H1 (cell line): ENCODE data around the gene TXK. TPM values are rescaled to one million over a fixed set of nuclear protein-coding genes. Genes with fewer than 3 reads are reported as not detected.

Experiments used
- CTCF ChIA-PET: fragments of 300-600 bp; sonication (Branson Sonifier 250); formaldehyde crosslinking; loops from one replicate; lab custom pipeline; 2021; ENCODE audit not compliant: partially characterized antibody; lab: Charles Lee
- POLR2A ChIA-PET: fragments of 300-600 bp; sonication (Branson Sonifier 250); formaldehyde crosslinking; loops from one replicate; lab custom pipeline; 2021; ENCODE audit warnings: inconsistent platforms; ENCODE audit not compliant: partially characterized antibody; lab: Charles Lee
- DNase-seq, 2 experiments: peaks; one replicate each; pipeline versions ENCODE4 v3.0.0 to v3.0.0-alpha.2; 2010 to 2022; ENCODE audit warnings: low spot score in 2 of 2, low read depth in 1 of 2, mixed read lengths in 1 of 2
- FAIRE-seq: peaks from 2 replicates; lab custom pipeline; 2011; peaks lifted over from hg19 to GRCh38; lab: Jason Lieb, UNC
- H2AFZ ChIP-seq: 2 replicates; pipeline ENCODE4 v1.8.1; 2012; ENCODE audit warnings: low read length, inconsistent platforms
- H2AK5ac ChIP-seq: 2 replicates; pipeline ENCODE4 v1.6.1; 2013; ENCODE audit warnings: low read depth, low read length
- H2BK120ac ChIP-seq: replicated peaks from 2 replicates; pipeline ENCODE3; 2013; ENCODE audit warnings: low read depth, low read length, inconsistent platforms
- H2BK12ac ChIP-seq: 2 replicates; pipeline ENCODE4 v1.6.1; 2013; ENCODE audit warnings: low read depth, low read length
- H2BK15ac ChIP-seq: 2 replicates; pipeline ENCODE4 v1.6.1; 2013; ENCODE audit warnings: low read length
- H2BK20ac ChIP-seq: 2 replicates; pipeline ENCODE4 v1.6.1; 2013; ENCODE audit warnings: low read length
- H2BK5ac ChIP-seq: 2 replicates; pipeline ENCODE4 v1.6.1; 2013; ENCODE audit warnings: low read depth, low read length
- H3K14ac ChIP-seq: 2 replicates; pipeline ENCODE4 v1.6.1; 2013; ENCODE audit warnings: inconsistent platforms; ENCODE audit not compliant: insufficient read length
- H3K18ac ChIP-seq: 2 replicates; pipeline ENCODE4 v1.6.1; 2013; ENCODE audit warnings: low read length; ENCODE audit errors: extremely low read depth
- H3K23ac ChIP-seq: 2 replicates; pipeline ENCODE4 v1.6.1; 2013; ENCODE audit warnings: inconsistent platforms; ENCODE audit not compliant: insufficient read length
- H3K23me2 ChIP-seq: 2 replicates; pipeline ENCODE4 v1.6.1; 2013; ENCODE audit warnings: low read depth, low read length
- H3K27ac ChIP-seq: 2 replicates; pipeline ENCODE4 v1.6.1; 2011; ENCODE audit warnings: low read depth, low read length, inconsistent platforms
- H3K27me3 ChIP-seq, 4 experiments: replicated peaks in 1 of 4; 1 replicate in 1 of 4; 2 replicates in 3 of 4; pipeline versions ENCODE4 v1.6.1 to v1.8.1; 2011 to 2013; ENCODE audit warnings: low read length in 3 of 4, mild to moderate bottlenecking in 3 of 4, inconsistent platforms in 2 of 4, mixed read lengths in 2 of 4, moderate library complexity in 1 of 4; ENCODE audit not compliant: control insufficient read depth in 3 of 4, insufficient read depth in 3 of 4; ENCODE audit errors: extremely low read depth in 1 of 4
- H3K36me3 ChIP-seq, 4 experiments: 2 replicates each; pipeline versions ENCODE4 v1.6.1 to v1.8.1; 2011 to 2013; ENCODE audit warnings: mild to moderate bottlenecking in 4 of 4, low read length in 3 of 4, moderate library complexity in 2 of 4, control low read depth in 1 of 4, inconsistent platforms in 1 of 4; ENCODE audit not compliant: insufficient read depth in 4 of 4, control insufficient read depth in 2 of 4
- H3K4ac ChIP-seq: replicated peaks from 2 replicates; pipeline ENCODE3; 2013; ENCODE audit warnings: low read length, low read depth, mixed read lengths, inconsistent platforms; ENCODE audit not compliant: insufficient read length
- H3K4me1 ChIP-seq, 4 experiments: replicated peaks in 1 of 4; 1 replicate in 1 of 4; 2 replicates in 3 of 4; pipeline versions ENCODE4 v1.6.1 to v1.8.1; 2011 to 2013; ENCODE audit warnings: low read length in 3 of 4, inconsistent platforms in 2 of 4, mixed read lengths in 1 of 4; ENCODE audit not compliant: insufficient read depth in 4 of 4, control insufficient read depth in 3 of 4
- H3K4me2 ChIP-seq, 2 experiments: 2 replicates each; pipeline versions ENCODE4 v1.6.1 to v1.8.1; 2011 to 2013; ENCODE audit warnings: low read depth in 2 of 2, low read length in 2 of 2, control low read depth in 1 of 2, inconsistent platforms in 1 of 2, mild to moderate bottlenecking in 1 of 2; ENCODE audit not compliant: insufficient read depth in 1 of 2
- H3K4me3 ChIP-seq, 4 experiments: fragments of 200-600, 300-600 bp in 1 of 4; sonication (generic), shearing (Covaris generic), sonication (Bioruptor Twin) in 1 of 4; 2 replicates each; pipeline versions ENCODE4 v1.5.1 to v1.8.1; 2011 to 2016; ENCODE audit warnings: low read length in 4 of 4, low read depth in 3 of 4, control low read depth in 2 of 4, inconsistent platforms in 2 of 4, mild to moderate bottlenecking in 2 of 4, mixed read lengths in 1 of 4, moderate library complexity in 1 of 4; ENCODE audit not compliant: insufficient read depth in 2 of 4; ENCODE audit errors: extremely low read depth in 1 of 4
- H3K56ac ChIP-seq: replicated peaks from 2 replicates; pipeline ENCODE3; 2013; ENCODE audit warnings: low read depth, mild to moderate bottlenecking, mixed read lengths, low read length, inconsistent platforms; ENCODE audit not compliant: insufficient read length
- H3K79me1 ChIP-seq: 2 replicates; pipeline ENCODE4 v1.6.1; 2013; ENCODE audit warnings: low read depth, low read length, control low read depth
- H3K79me2 ChIP-seq, 2 experiments: 2 replicates each; pipeline versions ENCODE4 v1.6.1 to v1.8.1; 2012 to 2013; ENCODE audit warnings: low read length in 2 of 2, mild to moderate bottlenecking in 2 of 2, inconsistent platforms in 1 of 2; ENCODE audit not compliant: insufficient read depth in 2 of 2, control insufficient read depth in 1 of 2
- H3K9ac ChIP-seq, 4 experiments: replicated peaks in 1 of 4; 1 replicate in 1 of 4; 2 replicates in 3 of 4; pipeline versions ENCODE4 v1.6.1 to v1.8.1; 2011 to 2013; ENCODE audit warnings: low read depth in 3 of 4, low read length in 3 of 4, control low read depth in 2 of 4, mild to moderate bottlenecking in 2 of 4, moderate library complexity in 2 of 4, inconsistent platforms in 1 of 4; ENCODE audit errors: extremely low read depth in 1 of 4
- H3K9me3 ChIP-seq, 2 experiments: 2 replicates each; pipeline versions ENCODE4 v1.6.1 to v1.8.1; 2012 to 2013; ENCODE audit warnings: mild to moderate bottlenecking in 2 of 2, moderate library complexity in 2 of 2, control low read depth in 1 of 2, inconsistent platforms in 1 of 2, low read depth in 1 of 2, low read length in 1 of 2, mixed read lengths in 1 of 2; ENCODE audit not compliant: insufficient read depth in 2 of 2
- H4K20me1 ChIP-seq, 2 experiments: replicated peaks in 1 of 2; 2 replicates each; pipeline versions ENCODE3 to v1.8.1; 2011 to 2013; ENCODE audit warnings: inconsistent platforms in 2 of 2, low read length in 2 of 2, mild to moderate bottlenecking in 1 of 2; ENCODE audit not compliant: insufficient read depth in 2 of 2, control insufficient read depth in 1 of 2
- H4K5ac ChIP-seq: 2 replicates; pipeline ENCODE4 v1.6.1; 2013; ENCODE audit warnings: low read length, low read depth, mixed read lengths, inconsistent platforms; ENCODE audit not compliant: insufficient read length
- H4K8ac ChIP-seq: 2 replicates; pipeline ENCODE4 v1.8.0; 2013; ENCODE audit warnings: mild to moderate bottlenecking, moderate library complexity, low read length, inconsistent platforms; ENCODE audit not compliant: insufficient read depth; ENCODE audit errors: extremely low read depth
- H4K91ac ChIP-seq: replicated peaks from 2 replicates; pipeline ENCODE3; 2013; ENCODE audit warnings: low read length, mixed read lengths, inconsistent platforms; ENCODE audit not compliant: insufficient read length
- CBX8 ChIP-seq: fragments of 300-800, 300-1000 bp; sonication (generic); IDR thresholded peaks from 2 replicates; pipeline ENCODE4 v1.7.1; 2016; ENCODE audit warnings: low read depth, low read length, borderline replicate concordance
- MAFK ChIP-seq: IDR thresholded peaks from 2 replicates; pipeline ENCODE4 v1.6.1; 2012; ENCODE audit warnings: low read depth, mild to moderate bottlenecking, improper control_type of control experiment, low read length
- RXRA ChIP-seq: IDR thresholded peaks from 2 replicates; pipeline ENCODE4 v1.6.1; 2011; ENCODE audit warnings: low read depth, mild to moderate bottlenecking, low read length, moderate library complexity; ENCODE audit not compliant: insufficient read depth
- SP4 ChIP-seq: IDR thresholded peaks from 2 replicates; pipeline ENCODE4 v1.6.1; 2012; ENCODE audit warnings: low read length, inconsistent platforms
- WGBS, 2 experiments: shearing (Covaris generic) in 1 of 2; methylation state at CpG; one replicate each; pipeline versions ENCODE4 v1.1.6 to v1.1.7; 2013 to 2015; ENCODE audit warnings: low lambda C conversion rate in 2 of 2, mixed read lengths in 2 of 2, inconsistent platforms in 1 of 2, low coverage in 1 of 2, missing lambda C conversion rate in 1 of 2; ENCODE audit not compliant: insufficient replicate concordance in 2 of 2, insufficient coverage in 1 of 2, insufficient read length in 1 of 2; ENCODE audit errors: extremely low coverage in 1 of 2, missing lambda C conversion rate in 1 of 2; 5-methylcytosine and 5-hydroxymethylcytosine counted together
- polyA plus RNA-seq, 7 experiments: library from polyadenylated mRNA; depleted of rRNA in 3 of 7; stranded (reverse) in 5 of 7; unstranded in 2 of 7; fragments of >200 nt in 5 of 7; fragments of 200-250 nt in 2 of 7; gene quantifications; 1 replicate in 5 of 7; 2 replicates in 1 of 7; 4 replicates in 1 of 7; pipeline versions ENCODE4 v1.2.1 to v1.2.3, GENCODE V29; 2011 to 2013; ENCODE audit warnings: missing spikeins in 2 of 7, mixed read lengths in 2 of 7
- total RNA-seq: library from RNA; stranded (reverse); fragmentation: NEBNext Ultra II Directional; extraction: Animal tissue kit (Norgen Biotek cat#: 25700); gene quantifications from 2 replicates; pipeline ENCODE4 v1.2.1, GENCODE V29; 2021

TXK gene
- total and polyA plus RNA-seq, 2 of the 8 experiments (the other 6 are each of a cell fraction or from before 2014, with no cell fraction given), result not detected

- no peak overlapping the region for H3K4me3 ChIP-seq
- H2BK5ac ChIP-seq, result no peak overlapping the region
- no peaks in the 10 kb centered on the region for H3K79me1 ChIP-seq
- no peak overlapping the region for H3K27ac ChIP-seq
- no peak overlapping the region for H3K4me2 ChIP-seq
- no peak overlapping the region for H2BK12ac ChIP-seq
- FAIRE-seq, result no peak
- H4K91ac ChIP-seq, result no peak overlapping the region
- ChIA-PET POLR2A (no interaction called here), CTCF (interaction anchor here (1.1 to 2.7 kb wide), 4 partner anchors 10 to 38 kb away, joined by 3 to 11 read pairs (median 7); no protein-coding TSS in a partner anchor)
- no peak overlapping the region for H3K9ac ChIP-seq
- H2AK5ac ChIP-seq, result no peak overlapping the region
- DNase-seq, result no peak
- H4K8ac ChIP-seq, result no peak overlapping the region
- no peak overlapping the region for H2BK15ac ChIP-seq
- no peak overlapping the region for H2BK20ac ChIP-seq
- no peaks in the 10 kb centered on the region for H3K9me3 ChIP-seq
- no peaks in the 10 kb centered on the region for H3K36me3 ChIP-seq
- H2AFZ ChIP-seq, result no peak overlapping the region
- no peak overlapping the region for H3K56ac ChIP-seq
- H3K79me2 ChIP-seq, result no peaks in the 10 kb centered on the region
- no peaks in the 10 kb centered on the region for H4K20me1 ChIP-seq
- no peak overlapping the region for H3K18ac ChIP-seq
- H3K14ac ChIP-seq, result no peak overlapping the region
- no peak overlapping the region for H2BK120ac ChIP-seq
- H3K23ac ChIP-seq, result no peak overlapping the region
- no peaks in the 10 kb centered on the region for H3K23me2 ChIP-seq
- no peaks in the 10 kb centered on the region for H3K4me1 ChIP-seq
- H3K4ac ChIP-seq, result no peak overlapping the region
- WGBS, 2 experiments, result 96% methylated on average over 3 of the region's 3 CpGs; no CpG with 5 or more reads in 1 of the 2 experiments
- H3K27me3 ChIP-seq, result no peaks in the 10 kb centered on the region
- H4K5ac ChIP-seq, result no peak overlapping the region
- no peak for TF ChIP-seq CBX8
- TF ChIP-seq RXRA, result no peak
- no peak for TF ChIP-seq SP4
- TF ChIP-seq MAFK, result no peak
Measured at GRCh38 chr4:48071191-48071590, 62.9 kb downstream of the TXK start.
